Epithelial cell of esophagus (primary cell): ENCODE measurements around the gene SNURF.
A peak's percentile ranks its signal among the peaks of the same experiment; 100 is the strongest.
"Not testable (repeated sequence)": the region's sequence is repeated elsewhere in the genome, so short reads cannot be mapped to it uniquely, and the experiment has no call there.

Experiments used
- DNase-seq: peaks from one replicate; pipeline ENCODE4 v3.0.0; 2010; ENCODE audit warnings: low read depth
- H3K4me3 ChIP-seq: 2 replicates; pipeline ENCODE4 v1.5.1; 2011; ENCODE audit warnings: mild to moderate bottlenecking, low read length, control low read depth
- CTCF ChIP-seq: IDR thresholded peaks from 2 replicates; pipeline ENCODE4 v1.5.1; 2011; ENCODE audit warnings: low read depth, mild to moderate bottlenecking, low read length, control low read depth, inconsistent platforms; ENCODE audit not compliant: insufficient read depth; ENCODE audit errors: missing control alignments

Gene SNURF

GRCh38 chr15:24954783-24955530 lies at the start of gene SNURF, which contains the start of gene SNRPN:
TSS of gene SNURF (plus strand) at chr15:24954987. CDS start at chr15:24955049, 62 bp downstream.
TSS of gene SNRPN (plus strand) at chr15:24954987. CDS start at chr15:24974454, 19,467 bp downstream.
- DNase-seq: peak; percentile 75
- no peak for TF ChIP-seq CTCF
- peak within 1 kb of the TSS; percentile 83 for H3K4me3 ChIP-seq

GRCh38 chr15:24916305-24917009 lies 38.3 kb upstream of the SNURF start:
- TF ChIP-seq CTCF: no peak
- H3K4me3 ChIP-seq: no peak overlapping the region
- no peak for DNase-seq

- no peak overlapping the region for H3K4me3 ChIP-seq
- DNase-seq: no peak
- TF ChIP-seq CTCF: no peak
These were observed 37.4 kb upstream of the SNURF start for GRCh38 chr15:24917431-24917830.

- H3K4me3 ChIP-seq: no peak overlapping the region
- no peak for TF ChIP-seq CTCF
- DNase-seq: peak; percentile 10
These were observed 35.3 kb upstream of the SNURF start for GRCh38 chr15:24919446-24919845.

- H3K4me3 ChIP-seq, DNase-seq: not testable (repeated sequence)
These were observed 32.0 kb upstream of the SNURF start for GRCh38 chr15:24922781-24923180.

- no peak for DNase-seq
- no peak overlapping the region for H3K4me3 ChIP-seq
- no peak for TF ChIP-seq CTCF
These were observed 30.6 kb upstream of the SNURF start for GRCh38 chr15:24924153-24924552.

GRCh38 chr15:24924621-24925020 lies 30.2 kb upstream of the SNURF start:
- TF ChIP-seq CTCF: no peak
- no peak overlapping the region for H3K4me3 ChIP-seq
- no peak for DNase-seq

GRCh38 chr15:24931874-24932732 lies 22.7 kb upstream of the SNURF start:
- not testable (repeated sequence) for H3K4me3 ChIP-seq, DNase-seq
